HG02870 (cell line): ENCODE measurements around the gene ADAMTS13.

Experiments
- ATAC-seq: cut with Tn5 transposase; IDR thresholded peaks from one replicate; pipeline ENCODE4 v1.9.1; 2021; ENCODE audit warnings: mild to moderate bottlenecking, moderate library complexity; ENCODE audit not compliant: unreplicated experiment

Gene ADAMTS13

GRCh38 chr9:133488686-133489252, 66.6 kb downstream of the ADAMTS13 start:
- no peak for ATAC-seq

- ATAC-seq = no peak
Measured at GRCh38 chr9:133489253-133490190, 67.4 kb downstream of the ADAMTS13 start.

- ATAC-seq = no peak
Measured at GRCh38 chr9:133490201-133490681, 68.1 kb downstream of the ADAMTS13 start.

- ATAC-seq = no peak
Measured at GRCh38 chr9:133490865-133491655, 68.9 kb downstream of the ADAMTS13 start.

DNA sequence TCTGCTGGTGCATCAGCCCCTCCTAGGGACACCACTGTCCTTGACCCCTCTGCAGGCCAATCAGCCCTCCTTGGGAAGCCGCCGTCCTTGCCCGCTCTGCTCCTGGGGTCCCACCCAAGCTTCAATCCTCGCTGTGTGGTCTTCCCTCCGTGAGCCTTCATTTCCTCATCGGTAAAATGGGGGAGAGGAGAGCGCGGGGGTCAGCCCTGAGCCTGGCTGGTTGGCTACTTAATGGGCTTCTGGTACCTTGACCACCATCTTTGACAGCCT, 69.4 kb downstream of the ADAMTS13 start:
- no peak for ATAC-seq

- no peak for ATAC-seq
Measured at GRCh38 chr9:133492061-133493021, 70.2 kb downstream of the ADAMTS13 start.

- ATAC-seq = no peak
Measured at GRCh38 chr9:133493428-133493827, 71.3 kb downstream of the ADAMTS13 start.

DNA sequence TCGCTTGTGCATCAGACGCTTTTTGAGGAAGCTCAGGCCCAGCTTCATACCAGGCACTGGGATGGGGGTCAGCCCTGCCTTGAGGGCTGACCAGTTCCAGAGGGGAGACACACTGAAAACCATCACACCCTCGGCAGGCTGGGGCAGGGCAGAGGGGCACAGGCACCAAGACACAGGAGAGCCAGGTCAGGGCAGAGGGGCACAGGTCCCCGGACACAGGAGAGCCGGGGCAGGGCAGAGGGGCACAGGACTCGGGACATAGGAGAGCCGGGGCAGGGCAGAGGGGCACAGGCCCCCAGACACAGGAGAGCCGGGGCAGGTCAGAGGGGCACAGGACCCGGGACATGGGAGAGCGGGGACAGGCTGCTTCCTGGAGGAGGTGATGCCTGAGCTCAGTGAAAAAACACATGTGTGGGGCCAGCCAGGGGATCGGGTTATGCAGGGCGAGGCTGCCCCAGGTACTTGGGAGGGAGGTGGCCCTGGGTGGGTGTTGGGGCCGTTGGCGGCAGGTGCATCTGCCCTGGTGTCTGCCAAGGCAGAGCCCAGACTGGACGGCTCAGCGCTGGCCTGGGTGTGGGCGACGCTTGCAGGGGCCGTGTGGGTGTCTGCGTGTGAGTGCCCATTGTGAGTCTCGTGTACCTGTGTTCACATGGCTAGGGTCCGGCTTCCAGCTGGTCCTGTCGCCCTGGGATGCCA, 71.8 kb downstream of the ADAMTS13 start:
- no peak for ATAC-seq

DNA sequence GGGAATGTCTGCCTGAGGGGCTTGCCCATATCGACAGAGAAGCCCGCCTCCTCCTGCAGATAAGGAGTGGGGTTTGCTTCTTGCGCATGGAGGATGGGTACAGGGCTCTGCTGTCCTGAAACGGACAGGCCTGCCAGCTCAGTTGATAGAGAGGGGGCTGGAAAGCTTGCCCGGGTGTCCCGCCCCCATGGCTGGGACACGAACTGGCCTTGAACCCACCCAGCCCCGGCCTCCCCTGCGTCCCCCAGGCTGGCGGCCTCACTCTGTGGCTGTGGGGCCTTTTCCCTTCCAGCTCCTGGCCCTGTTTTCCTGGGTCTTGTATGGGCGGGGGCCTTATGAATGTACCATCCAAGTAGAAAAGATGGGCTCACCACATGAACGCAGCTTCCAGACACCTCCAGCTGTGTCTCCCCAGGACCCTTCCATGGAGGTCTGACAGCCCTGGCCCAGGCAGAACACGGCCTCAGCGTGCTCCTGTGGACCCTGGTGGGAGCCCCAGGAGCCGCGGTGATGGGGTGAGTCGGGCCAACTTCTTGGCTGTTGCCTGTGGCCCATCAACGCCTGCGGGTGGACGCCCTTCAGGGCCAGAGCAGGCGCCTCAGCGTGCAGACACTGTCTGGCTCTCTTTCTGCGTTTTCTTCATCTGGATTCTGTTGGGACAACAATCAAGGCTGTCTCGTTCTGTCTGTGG, 72.6 kb downstream of the ADAMTS13 start:
- ATAC-seq = no peak

DNA sequence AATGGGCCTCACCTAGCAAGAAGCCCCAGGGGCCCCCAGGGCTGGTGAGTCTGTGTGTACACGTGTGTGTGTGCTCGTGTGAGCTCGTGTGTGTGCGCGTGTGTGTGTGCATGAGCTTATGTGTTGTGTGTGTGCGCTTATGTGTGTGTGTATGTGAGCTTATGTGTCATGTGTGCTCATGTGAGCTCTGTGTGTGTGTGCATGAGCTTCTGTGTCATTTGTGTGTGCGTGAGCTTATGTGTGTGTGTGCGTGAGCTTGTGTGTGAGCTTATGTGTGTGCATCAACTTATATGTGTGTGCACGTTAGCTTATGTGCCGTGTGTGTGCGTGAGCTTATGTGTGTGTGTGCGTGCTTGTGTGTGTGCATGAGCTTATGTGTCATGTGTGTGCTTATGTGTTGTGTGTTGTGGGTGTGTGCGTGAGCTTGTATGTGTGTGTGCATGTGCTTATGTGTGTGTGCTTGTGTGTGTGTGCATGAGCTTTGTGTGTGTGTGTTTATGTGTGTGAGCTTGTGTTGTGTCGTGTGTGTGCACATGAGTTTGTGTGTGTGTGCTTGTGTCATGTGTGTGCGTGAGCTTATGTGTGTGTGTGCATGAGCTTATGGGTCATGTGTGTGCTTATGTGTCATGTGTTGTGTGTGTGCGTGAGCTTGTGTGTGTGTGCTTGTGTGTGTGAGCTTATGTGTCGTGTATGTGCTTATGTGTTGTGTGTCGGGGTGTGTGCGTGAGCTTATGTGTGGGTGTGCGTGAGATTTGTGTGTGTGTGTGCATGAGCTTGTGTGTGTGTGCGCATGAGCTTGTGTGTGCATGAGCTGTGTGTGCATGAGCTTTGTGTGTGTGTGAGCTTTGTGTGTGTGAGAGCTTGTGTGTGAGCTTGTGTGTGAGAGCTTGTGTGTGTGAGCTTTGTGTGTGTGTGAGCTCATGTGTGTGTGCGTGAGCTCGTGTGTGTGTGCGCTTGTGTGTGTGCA, 73.4 kb downstream of the ADAMTS13 start:
- ATAC-seq = no peak

DNA sequence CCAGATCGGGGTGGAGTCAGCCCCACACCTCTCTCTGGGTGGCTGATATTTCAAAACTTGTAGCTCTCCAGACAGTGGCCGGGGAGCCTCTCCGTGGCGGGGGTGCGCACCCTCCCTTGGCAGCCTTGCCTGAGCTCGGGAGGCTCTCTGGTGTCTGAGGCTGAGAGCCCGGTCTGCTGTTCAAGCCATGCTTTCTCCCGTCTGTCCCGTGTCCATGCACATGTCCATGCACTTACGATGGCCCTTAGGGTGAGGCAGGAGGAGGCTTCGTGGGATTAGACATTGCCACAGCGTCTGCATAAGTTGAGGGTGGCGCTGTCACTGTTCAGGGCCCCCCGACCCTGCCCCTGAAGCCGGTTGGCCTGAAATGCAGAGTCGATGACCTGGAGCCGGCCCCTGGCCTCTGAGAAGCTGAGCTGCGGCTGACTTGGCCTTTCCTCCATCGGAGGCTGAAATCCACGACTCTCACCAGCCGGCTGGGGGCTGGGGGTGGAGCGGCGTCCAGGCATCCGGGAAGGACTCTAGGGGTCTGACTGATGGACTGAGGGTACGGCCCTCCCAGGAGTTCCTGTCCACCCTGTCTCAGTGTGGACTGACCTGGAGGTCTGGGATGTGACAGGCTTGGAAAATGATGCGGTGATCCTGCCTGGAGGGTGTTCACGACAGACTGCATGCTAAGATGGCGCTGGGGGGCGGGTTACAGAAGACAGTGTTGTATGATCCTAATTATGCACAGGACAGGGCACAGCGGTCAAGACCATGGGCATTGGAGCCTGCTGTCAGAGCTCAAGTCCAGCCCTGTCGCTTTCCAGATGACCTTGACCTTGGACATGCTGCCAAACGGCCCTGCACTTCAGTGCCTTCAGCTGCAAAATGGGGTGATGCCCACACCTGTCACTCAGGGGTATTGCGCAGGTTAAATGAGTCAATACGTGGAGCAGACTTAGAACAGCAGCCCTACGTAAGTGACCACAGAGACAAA, 75.0 kb downstream of the ADAMTS13 start:
- ATAC-seq = no peak

- ATAC-seq = no peak
Measured at GRCh38 chr9:133499132-133499891, 77.1 kb downstream of the ADAMTS13 start.

GRCh38 chr9:133499892-133500270, 77.7 kb downstream of the ADAMTS13 start:
- ATAC-seq = no peak

DNA sequence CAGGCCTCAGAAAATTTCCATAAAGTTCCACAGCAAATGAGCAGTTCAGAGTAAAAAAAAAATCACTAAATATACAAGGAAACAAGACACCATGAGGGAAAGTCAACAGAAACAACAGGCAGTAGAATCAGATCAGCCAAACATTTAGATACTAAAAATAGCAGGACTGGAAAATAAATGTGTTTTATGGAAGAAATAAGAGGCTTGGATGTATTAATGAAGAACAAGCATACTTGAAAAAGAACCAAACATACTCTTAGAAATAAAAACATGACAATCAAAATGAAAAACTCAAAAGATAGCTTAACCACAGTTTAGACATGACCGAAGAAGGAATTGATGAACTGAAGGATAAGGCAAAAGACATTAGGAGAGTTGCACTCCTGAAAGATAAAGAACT, 79.9 kb downstream of the ADAMTS13 start:
- ATAC-seq = no peak

DNA sequence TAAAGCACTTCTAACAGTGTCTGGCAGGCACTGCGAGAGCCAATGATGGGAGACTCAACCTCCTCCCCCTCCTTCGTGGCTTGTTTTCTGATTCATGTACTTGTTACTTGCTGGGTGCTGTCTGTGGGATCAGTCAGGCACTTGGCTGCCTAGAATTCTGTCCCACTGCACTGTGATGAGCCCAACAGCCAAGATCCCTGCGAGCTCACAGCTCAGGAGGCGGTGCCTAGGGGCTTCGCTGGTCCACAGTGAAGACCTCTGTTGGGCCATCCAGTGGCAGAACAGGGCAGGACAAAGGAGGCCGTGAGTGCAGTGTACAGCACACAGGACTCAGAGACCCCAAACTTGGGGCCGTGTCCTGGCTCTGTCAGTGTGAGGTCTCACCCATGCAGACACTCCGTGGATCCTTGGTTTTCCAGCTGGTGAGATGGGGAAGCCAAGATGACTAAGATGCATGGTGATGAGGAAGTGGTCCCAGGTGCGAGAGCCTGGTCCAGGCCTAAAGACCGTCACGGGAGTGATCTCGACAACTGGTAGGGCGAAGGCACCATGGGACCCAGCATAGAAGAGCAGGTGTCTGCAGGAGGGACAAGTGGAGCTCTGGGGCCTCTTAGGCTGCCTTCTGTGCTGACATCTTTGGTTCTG, 83.1 kb downstream of the ADAMTS13 start:
- no peak for ATAC-seq
